Brain pericyte (primary cell): Measurements from ENCODE around the gene BDH1.

Experiments used
- DNase-seq: peaks from one replicate; pipeline ENCODE4 v3.0.0-alpha.2; 2012; ENCODE audit warnings: low read depth, low spot score

BDH1 gene

GRCh38 chr3:197507081-197507480, 48.7 kb downstream of the BDH1 start:
- DNase-seq = no peak

DNA sequence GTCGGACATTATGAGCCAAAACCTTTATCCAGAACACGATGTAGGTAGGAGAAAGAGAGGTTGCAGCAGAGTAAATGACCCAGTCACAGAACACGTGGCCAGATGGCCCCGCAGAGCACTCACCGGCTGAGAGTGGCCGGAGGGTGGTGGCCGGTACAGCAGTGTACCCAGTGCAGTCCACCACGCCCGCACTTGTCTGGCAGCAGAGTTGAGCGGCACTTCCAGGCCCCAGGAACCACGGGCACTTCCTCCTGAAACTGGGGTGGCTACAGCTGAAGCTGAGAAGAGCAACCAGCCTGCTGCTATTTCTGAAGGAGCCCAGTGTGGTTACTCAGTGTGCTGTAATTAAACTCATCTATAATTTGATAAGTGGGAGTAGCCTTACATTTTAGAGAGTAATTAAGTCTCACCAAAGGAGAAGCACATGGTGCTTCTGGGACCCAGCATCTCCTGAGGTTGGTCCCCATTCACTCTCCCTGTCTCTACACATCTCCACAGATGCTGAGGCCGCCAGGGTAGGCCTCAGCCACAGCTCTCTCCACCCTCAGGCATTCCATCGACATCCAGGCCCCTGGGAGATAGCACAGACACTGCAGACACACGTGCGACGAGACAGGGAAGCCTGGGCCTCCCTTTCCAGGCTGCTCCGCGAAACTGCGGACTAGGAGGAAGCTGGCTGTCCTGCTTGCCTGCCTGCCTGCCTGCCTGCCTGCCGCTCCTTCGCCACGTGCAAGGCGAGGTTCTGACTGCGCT, 49.8 kb downstream of the BDH1 start:
- DNase-seq = no peak

GRCh38 chr3:197504641-197505121, 51.1 kb downstream of the BDH1 start:
- DNase-seq = no peak

GRCh38 chr3:197504229-197504628, 51.5 kb downstream of the BDH1 start:
- no peak for DNase-seq

DNA sequence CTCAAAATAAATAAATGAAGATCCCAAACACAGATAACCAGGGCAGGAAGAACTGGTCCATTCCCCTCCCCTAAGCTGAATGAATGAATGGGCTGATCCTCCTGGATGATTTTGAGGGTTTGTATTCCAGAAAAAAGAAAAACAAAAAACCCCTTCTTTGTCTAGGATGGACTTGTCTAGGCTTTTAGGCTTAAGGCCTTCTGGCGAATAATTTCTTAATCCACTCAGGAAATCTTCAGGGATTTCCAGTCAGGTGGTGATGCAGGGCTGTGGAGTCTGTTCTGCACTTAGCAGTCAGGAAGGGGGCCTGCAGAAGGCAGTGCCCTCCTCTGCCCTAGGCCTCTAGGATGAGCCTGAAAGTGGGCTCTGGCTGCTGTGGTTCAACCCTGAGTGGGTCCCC, 52.1 kb downstream of the BDH1 start:
- DNase-seq = no peak

DNA sequence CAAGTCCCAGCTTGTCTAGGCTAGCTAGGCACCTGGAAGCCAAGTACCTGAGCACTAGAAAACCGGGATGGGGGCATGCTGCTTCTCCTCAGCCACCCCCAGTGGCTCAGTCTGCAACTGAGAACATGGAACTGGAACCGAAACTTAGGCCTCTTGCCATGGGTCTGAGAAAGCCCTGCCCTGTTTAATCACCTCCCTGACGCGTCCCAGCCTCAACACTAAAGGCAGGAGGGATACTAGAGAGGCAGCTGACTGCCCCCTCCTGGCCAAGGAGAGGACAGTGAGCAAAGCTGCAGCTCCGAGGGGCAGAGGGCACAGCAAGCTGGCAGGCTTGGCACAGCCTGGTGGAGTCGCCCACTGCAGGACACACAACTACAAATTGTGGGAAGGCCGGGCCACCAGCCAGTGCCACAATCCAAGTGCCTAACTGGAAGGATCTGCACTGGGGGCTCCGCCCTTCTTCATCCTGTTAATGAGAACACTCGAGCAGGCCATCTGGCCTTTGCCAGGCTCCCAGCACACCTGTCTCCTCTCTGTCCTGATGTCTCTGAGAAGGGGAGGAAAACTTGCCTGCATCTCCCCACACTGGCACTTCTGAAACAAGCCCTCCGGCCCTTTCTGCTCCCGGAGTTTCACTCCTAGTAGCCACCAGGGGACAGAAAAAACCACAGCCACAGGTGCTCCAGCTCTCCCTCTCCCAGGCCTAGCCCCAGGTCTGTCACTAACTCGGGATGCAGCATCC, 53.7 kb downstream of the BDH1 start:
- DNase-seq = no peak

GRCh38 chr3:197501496-197501878, 54.3 kb downstream of the BDH1 start:
- DNase-seq = no peak

DNA sequence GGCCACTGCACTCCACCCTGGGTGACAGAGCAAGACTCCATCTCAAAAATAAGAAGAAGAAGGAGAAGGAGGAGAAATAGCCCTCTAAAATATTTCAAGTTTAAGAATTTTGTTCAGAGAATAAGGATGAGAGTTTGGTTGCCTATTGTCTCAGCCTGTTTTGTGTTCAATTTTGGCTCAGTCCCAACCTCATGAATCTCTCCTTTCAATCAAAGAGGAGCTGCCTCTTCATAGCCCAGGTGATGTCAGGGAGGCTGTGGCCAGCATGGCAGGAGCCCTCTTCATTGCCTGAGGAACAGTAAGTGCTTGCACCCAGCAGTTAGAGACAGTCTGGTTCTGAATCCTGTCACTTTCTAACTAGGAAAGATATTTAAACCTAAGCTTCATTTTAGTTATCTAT, 55.0 kb downstream of the BDH1 start:
- DNase-seq = no peak

DNA sequence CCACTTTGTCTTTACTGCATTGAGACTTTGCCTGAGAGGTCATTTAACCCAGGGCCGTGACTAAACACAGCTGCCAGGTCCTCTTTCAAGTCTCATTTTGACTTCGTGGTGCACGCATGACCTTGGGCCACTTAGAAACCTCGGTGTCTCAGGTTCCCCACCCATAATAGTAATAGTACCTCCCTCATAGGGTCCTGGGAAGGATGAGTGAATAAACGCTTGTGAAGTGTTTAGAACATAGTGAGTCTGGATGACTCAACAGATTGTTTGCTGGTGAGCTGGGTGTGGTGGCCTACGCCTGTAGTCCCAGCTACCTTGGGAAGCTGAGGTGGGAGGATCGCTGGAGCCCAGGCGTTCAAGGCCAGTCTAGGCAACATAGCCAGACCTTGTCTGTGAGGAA, 56.3 kb downstream of the BDH1 start:
- DNase-seq = no peak

GRCh38 chr3:197498499-197499241, 57.1 kb downstream of the BDH1 start:
- DNase-seq = no peak

GRCh38 chr3:197496746-197497125, 59.0 kb downstream of the BDH1 start:
- no peak for DNase-seq

GRCh38 chr3:197495999-197496745, 59.6 kb downstream of the BDH1 start:
- DNase-seq = no peak

DNA sequence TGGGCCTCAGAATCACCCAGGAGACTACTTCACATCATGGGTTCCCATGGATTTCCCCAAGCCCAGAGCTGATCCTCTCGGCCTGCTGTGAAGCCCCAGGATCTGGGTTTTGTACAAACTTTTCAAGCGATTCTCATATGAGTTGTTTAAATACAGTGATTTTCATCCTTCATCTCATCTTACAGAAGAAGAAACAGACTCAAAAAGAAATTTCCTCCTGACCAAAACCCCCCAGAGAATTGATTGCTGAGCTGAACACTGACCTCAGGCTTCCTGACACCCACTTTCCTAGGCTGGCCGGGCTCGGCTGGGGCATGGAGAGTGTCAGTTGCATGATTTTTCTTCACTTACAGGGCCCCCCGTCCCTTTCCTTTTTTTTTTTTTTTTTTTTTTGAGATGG, 60.3 kb downstream of the BDH1 start:
- no peak for DNase-seq

GRCh38 chr3:197495059-197495455, 60.7 kb downstream of the BDH1 start:
- no peak for DNase-seq

- no peak for DNase-seq
Observed at GRCh38 chr3:197494366-197495058, 61.3 kb downstream of the BDH1 start.

- no peak for DNase-seq
Observed at GRCh38 chr3:197493049-197493448, 62.7 kb downstream of the BDH1 start.

DNA sequence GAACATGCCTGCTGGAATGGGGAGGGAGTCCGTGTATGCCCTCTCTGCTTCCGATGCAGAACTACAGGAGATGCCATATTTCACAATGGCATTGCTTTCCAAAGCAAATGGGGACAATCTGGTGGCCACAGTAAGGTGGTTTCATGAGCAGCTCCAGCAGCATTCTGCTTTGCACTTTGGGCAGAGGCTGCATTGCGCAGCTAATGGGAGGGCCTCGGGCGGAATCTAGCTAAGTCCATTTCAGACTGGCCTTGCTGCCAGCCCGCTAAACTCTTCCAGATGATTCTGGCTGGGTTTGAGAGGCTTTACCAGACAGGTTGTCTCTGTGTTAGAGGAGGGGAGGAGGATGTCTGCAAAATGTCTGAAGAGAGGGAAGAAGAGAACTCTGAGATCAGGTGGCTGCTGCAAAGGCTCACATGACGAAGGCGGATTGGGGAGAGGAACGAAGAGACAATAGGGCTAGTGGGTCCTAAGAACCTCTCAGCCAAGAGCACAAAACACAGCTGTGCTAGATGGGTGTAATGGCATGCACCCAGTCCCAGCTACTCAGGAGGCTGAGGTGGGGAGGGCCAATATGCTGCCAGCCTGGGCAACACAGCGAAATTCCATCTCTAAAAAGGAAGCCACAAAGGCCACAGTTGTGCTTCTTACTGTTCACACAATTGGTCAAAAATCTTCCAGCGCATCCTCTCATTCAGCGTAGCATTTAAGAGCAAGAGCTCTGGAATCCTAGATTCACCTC, 63.7 kb downstream of the BDH1 start:
- no peak for DNase-seq

GRCh38 chr3:197491478-197491877, 64.3 kb downstream of the BDH1 start:
- no peak for DNase-seq

DNA sequence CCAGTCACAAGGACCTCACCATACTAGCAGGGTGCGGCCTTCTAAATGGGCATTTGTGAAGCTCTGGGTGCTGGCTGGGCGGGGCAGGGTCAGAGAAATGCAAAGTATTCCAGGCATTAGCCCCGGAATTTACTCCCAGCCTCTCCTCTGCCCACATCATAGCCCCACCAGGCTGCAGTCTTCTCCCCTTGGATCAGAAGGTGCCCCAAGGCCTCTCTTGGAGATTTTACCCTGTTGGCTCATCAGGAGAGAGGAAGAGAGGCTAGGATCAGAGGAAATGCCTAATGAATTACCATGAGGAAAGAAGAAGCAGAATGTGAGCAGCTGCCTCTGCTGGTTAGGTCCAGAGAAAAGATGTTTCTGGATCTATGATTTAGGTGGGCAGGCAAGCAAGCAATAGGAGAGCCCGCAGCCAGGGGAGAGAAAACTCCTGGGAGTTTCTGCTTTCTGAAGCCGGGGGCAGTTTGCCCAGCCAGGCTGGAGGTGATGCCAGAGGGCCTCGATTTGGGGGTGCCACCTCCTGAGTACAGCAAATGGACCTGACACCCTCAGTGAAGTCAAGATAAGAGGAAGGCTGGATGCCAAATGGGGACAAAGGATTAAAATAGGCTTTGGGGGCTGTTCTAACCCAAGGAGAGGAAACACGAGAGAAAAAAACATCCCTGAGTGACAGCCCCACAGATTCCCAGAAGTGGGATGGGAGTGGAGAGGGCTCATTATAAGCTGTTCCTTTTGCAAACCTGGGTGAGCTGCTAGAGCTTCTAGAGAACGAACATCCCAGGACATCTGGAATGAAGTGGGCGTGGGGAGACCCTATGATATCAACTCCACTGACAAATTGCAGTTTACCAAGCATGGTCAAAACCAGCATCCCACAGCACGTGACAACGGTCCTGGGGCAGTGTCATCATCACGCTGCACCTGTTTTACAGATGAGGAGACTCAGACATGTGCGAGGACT, 65.4 kb downstream of the BDH1 start:
- DNase-seq = no peak
